WI38 (cell line): Measurements from ENCODE around the gene ZZZ3.
"Not testable (repeated sequence)": the region's sequence is repeated elsewhere in the genome, so short reads cannot be mapped to it uniquely, and the experiment has no call there.

ENCODE experiments used
- H3K4me3 ChIP-seq: 2 replicates; pipeline ENCODE4 v1.5.1; 2011; ENCODE audit warnings: low read depth, mild to moderate bottlenecking, control low read depth, low read length
- TF ChIP-seq, protein P1 (sequence below): IDR thresholded peaks from 2 replicates; pipeline ENCODE4 v1.5.1; 2012; ENCODE audit warnings: low read depth, mild to moderate bottlenecking, control low read depth, low read length

Gene ZZZ3

DNA sequence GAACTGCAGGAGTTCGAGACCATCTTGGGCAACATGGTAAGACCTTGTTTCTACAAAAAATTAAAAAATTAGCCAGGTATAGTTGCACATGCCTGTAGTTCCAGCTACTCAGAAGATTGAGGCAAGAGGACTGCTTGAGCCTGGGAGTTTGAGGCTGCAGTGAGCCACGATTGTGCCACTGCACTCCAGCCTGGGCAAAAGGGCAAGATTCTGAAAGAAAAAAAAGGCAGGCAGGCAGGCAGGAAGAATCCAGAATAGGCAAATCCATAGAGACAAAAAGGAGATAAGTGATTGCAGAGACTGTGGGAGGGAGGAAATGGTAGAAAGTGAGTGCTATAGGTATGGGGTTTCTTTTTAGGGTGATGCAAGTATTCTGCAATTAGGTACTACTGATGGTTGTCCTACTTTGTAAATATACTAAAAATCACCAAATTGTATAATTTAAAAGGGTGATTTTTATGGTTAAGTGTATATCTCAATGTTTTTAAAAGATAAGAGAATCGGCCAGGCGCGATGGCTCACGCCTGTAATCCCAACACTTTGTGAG lies 29.4 kb downstream of the ZZZ3 start:
- TF ChIP-seq, protein P1, sequence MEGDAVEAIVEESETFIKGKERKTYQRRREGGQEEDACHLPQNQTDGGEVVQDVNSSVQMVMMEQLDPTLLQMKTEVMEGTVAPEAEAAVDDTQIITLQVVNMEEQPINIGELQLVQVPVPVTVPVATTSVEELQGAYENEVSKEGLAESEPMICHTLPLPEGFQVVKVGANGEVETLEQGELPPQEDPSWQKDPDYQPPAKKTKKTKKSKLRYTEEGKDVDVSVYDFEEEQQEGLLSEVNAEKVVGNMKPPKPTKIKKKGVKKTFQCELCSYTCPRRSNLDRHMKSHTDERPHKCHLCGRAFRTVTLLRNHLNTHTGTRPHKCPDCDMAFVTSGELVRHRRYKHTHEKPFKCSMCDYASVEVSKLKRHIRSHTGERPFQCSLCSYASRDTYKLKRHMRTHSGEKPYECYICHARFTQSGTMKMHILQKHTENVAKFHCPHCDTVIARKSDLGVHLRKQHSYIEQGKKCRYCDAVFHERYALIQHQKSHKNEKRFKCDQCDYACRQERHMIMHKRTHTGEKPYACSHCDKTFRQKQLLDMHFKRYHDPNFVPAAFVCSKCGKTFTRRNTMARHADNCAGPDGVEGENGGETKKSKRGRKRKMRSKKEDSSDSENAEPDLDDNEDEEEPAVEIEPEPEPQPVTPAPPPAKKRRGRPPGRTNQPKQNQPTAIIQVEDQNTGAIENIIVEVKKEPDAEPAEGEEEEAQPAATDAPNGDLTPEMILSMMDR = no peak
- H3K4me3 ChIP-seq = no peak overlapping the region

DNA sequence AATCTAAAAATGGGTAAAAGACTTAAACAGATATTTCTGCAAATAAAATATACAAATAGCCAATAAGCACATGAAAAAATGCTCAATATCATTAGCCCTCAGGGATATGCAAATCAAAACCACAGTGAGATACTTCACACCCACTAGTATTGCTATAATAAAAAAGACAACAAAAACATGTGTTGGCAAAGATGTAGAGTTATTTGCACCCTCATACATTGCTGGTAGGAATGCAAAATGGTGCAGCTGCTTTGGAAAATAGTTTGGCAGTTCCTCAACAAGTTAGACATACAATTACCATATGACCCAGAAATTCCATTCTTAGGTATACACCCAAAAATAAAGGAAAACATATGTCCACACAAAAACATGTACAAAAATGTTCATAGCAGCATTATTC lies 30.2 kb downstream of the ZZZ3 start:
- TF ChIP-seq, protein P1 = no peak
- no peak overlapping the region for H3K4me3 ChIP-seq

DNA sequence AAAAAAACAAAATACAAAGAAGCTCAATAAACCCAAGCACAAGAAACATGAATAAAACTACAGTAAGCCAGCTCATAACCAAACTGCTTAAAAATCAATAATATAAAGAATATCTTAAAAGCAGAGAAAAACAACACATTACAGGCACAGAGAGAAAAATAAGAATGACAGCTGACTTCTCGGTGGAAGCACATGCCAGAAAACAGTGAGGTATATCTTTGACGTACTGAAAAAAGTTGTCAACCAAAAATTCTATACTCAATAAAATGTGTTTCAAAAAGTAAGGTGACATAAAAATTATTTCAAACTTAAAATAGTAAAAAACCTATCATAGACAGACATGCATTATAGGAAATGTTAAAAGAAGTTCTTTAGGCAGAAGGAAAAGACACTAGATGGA lies 33.3 kb downstream of the ZZZ3 start:
- TF ChIP-seq, protein P1 = no peak
- no peak overlapping the region for H3K4me3 ChIP-seq

DNA sequence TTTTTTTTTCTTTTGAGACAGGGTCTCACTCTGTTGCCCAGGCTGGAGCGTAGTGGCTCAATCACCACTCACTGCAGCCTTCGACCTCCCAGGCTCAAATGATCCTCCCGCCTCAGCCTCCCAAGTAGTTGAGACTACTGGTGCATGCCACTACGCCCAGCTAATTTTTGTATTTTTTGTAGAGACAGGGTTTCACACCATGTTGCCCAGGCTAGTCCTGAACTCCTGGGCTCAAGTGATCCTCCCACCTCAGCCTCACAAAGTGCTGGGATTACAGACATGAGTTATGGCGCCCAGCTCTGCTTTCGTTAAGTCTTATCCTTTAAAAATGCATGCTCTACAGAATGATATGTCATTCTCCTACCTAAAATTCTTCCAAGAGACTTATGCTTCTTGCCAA lies 36.2 kb downstream of the ZZZ3 start:
- not testable (repeated sequence) for H3K4me3 ChIP-seq

DNA sequence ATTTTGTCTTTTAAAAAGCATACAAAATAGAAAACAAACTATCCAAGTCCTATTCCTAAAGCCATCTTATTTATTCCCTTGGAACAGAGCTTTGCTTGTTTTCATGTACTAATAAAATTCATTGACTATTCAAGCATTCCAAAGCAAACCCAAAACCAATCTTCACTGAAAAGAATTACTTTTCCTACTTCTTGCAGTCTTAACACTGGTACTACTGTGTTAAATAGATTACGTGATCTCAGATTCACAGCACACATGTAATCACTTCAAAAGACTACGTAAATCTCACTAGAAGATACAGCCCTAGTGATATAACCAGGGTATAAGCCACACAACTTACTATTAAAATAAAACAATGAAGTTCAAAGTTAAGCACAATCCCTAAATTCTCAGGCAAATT lies 39.0 kb downstream of the ZZZ3 start:
- TF ChIP-seq, protein P1 = no peak
- H3K4me3 ChIP-seq = no peak overlapping the region

DNA sequence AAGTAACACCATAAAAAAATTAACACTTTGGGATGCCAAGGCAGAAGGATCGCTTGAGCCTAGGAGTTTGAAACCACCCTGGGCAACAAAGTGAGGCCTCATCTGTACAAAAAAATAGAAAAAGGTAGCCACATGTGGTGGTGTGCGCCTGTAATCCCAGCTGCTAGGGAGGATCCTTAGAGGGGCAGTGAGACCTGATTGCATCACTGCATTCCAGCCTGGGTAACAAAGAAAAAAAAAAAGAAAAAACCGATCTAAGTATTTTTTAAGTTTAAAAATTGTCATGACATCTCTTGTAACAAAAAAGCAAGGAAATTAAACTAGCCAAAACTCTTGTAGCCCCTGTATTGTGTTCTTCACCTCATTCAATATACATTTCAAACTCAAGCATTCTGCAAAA lies 39.5 kb downstream of the ZZZ3 start:
- no peak overlapping the region for H3K4me3 ChIP-seq
- TF ChIP-seq, protein P1 = no peak

DNA sequence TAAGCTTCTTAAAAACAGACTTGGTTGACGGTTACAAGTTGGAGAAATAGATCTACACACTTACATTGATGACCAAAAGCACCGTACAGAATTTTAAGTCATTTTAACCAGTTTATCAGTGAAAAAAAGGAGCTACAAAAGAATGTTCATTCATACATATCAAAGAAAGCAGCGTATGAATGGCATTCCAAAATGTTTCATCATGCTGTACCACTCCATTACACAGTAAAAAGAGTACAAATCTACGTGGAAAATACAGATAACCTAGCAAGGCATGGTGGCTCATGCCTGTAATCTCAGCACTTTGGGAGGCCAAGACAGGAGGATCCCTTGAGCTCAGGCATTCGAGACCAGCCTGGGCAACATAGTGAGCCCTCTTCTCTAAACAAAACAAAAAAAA lies 40.3 kb downstream of the ZZZ3 start:
- no peak overlapping the region for H3K4me3 ChIP-seq
- TF ChIP-seq, protein P1 = no peak

DNA sequence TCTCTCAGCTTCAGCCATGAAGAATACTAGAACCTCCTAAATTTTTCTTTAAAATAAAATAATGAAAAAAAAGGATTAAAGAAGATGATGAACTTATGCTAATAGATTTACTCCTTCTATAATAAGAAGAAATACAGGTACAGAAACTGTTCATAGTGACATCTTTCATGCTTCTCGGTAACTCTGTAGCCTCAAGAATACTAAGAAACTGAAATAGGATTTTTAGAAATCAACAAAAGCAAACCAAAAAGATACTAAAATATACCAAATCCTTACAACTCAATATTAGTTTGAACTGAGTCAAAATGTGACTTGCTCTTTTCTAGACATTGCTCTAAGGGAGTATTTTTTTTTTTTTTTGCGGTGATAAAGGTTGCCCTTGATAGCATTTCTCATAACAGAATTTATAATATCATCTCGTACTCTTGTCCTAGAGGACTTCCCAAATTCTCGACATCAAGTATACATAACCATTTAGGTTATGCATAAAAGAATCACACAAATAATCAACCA lies 42.8 kb downstream of the ZZZ3 start:
- H3K4me3 ChIP-seq = no peak overlapping the region
- TF ChIP-seq, protein P1 = no peak
